HS-5 (cell line): ENCODE results near the gene LRP2.

ENCODE experiments used
- DNase-seq: peaks from one replicate; pipeline ENCODE4 v3.0.0-alpha.2; 2012; ENCODE audit warnings: low read depth

LRP2 gene

GRCh38 chr2:169119851-169120250 is 242.5 kb downstream of the LRP2 start:
- no peak for DNase-seq

- DNase-seq = no peak
These were observed 243.1 kb downstream of the LRP2 start for GRCh38 chr2:169119123-169119760.

- no peak for DNase-seq
These were observed 244.3 kb downstream of the LRP2 start for GRCh38 chr2:169118060-169118459.

- DNase-seq = no peak
These were observed 245.3 kb downstream of the LRP2 start for GRCh38 chr2:169116993-169117392.

GRCh38 chr2:169116327-169116726 is 246.0 kb downstream of the LRP2 start:
- DNase-seq = no peak

GRCh38 chr2:169114056-169114455 is 248.3 kb downstream of the LRP2 start:
- no peak for DNase-seq

GRCh38 chr2:169112841-169113240 is 249.5 kb downstream of the LRP2 start:
- DNase-seq = no peak

- DNase-seq = no peak
These were observed 251.4 kb downstream of the LRP2 start for GRCh38 chr2:169110916-169111315.

GRCh38 chr2:169110419-169110818 is 251.9 kb downstream of the LRP2 start:
- no peak for DNase-seq

GRCh38 chr2:169109502-169110409 is 252.6 kb downstream of the LRP2 start:
- DNase-seq = peak; percentile 24

GRCh38 chr2:169108099-169108884 is 254.0 kb downstream of the LRP2 start:
- no peak for DNase-seq

- DNase-seq = no peak
These were observed 254.7 kb downstream of the LRP2 start for GRCh38 chr2:169107645-169108044.

GRCh38 chr2:169106563-169107545 is 255.5 kb downstream of the LRP2 start:
- DNase-seq = no peak

- no peak for DNase-seq
These were observed 256.2 kb downstream of the LRP2 start for GRCh38 chr2:169106134-169106533.

GRCh38 chr2:169105476-169105875 is 256.9 kb downstream of the LRP2 start:
- no peak for DNase-seq

GRCh38 chr2:169104848-169105247 is 257.5 kb downstream of the LRP2 start:
- DNase-seq = no peak

- DNase-seq = peak; percentile 86
These were observed 266.7 kb downstream of the LRP2 start for GRCh38 chr2:169095621-169096105.

- DNase-seq = no peak
These were observed 267.7 kb downstream of the LRP2 start for GRCh38 chr2:169094676-169095075.

- DNase-seq = no peak
These were observed 268.8 kb downstream of the LRP2 start for GRCh38 chr2:169093535-169093934.

- no peak for DNase-seq
These were observed 270.4 kb downstream of the LRP2 start for GRCh38 chr2:169091761-169092519.
